HepG2 (cell line): ENCODE measurements around the gene ENO2. TPM values are rescaled to one million over a fixed set of nuclear protein-coding genes. Genes with fewer than 3 reads are reported as not detected.

Experiments
- ASH2L ChIP-seq: fragments of 300-600, 200-600 bp; sonication (generic); IDR thresholded peaks from 2 replicates; pipeline ENCODE4 v1.7.0; 2017; ENCODE audit warnings: low read depth, mild to moderate bottlenecking, moderate library complexity, mixed read lengths, low read length; ENCODE audit not compliant: insufficient read length
- ETV5 ChIP-seq: IDR thresholded peaks from 2 replicates; pipeline ENCODE4 v1.6.1; 2018; ENCODE audit warnings: missing biosample characterization, missing genetic modification reagents, inconsistent platforms, borderline replicate concordance
- HMGA1 ChIP-seq: sonication (generic); formaldehyde crosslinking; conservative IDR thresholded peaks from 2 replicates; pipeline ENCODE4 v1.4.0; 2020; ENCODE audit warnings: missing genetic modification reagents
- JDP2 ChIP-seq: sonication (generic); formaldehyde crosslinking; IDR thresholded peaks from 2 replicates; pipeline ENCODE4 v1.8.1; 2022; ENCODE audit warnings: missing genetic modification reagents, borderline replicate concordance
- NCOA2 ChIP-seq: sonication (generic); formaldehyde crosslinking; IDR thresholded peaks from 2 replicates; pipeline ENCODE4 v1.8.0; 2022; ENCODE audit warnings: inconsistent platforms
- RARA ChIP-seq: IDR thresholded peaks from 2 replicates; pipeline ENCODE4 v1.6.1; 2016; ENCODE audit warnings: missing genetic modification reagents, missing compliant biosample characterization
- RELA ChIP-seq: sonication (generic); formaldehyde crosslinking; IDR thresholded peaks from 2 replicates; pipeline ENCODE4 v1.4.0; 2020; ENCODE audit warnings: missing genetic modification reagents
- RXRB ChIP-seq: IDR thresholded peaks from 2 replicates; pipeline ENCODE4 v1.6.1; 2016; ENCODE audit warnings: borderline replicate concordance, missing genetic modification reagents, missing compliant biosample characterization
- TAF15 ChIP-seq: fragments of 200-400 bp; formaldehyde crosslinking; IDR thresholded peaks from one replicate; pipeline ENCODE4 v1.6.1; 2018; ENCODE audit warnings: mild to moderate bottlenecking, low read depth, low read length; ENCODE audit not compliant: poor library complexity, severe bottlenecking
- TGIF2 ChIP-seq: IDR thresholded peaks from 2 replicates; pipeline ENCODE4 v1.6.1; 2016; ENCODE audit warnings: control low read depth, missing compliant biosample characterization
- XBP1 ChIP-seq: sonication (generic); formaldehyde crosslinking; IDR thresholded peaks from 2 replicates; pipeline ENCODE4 v1.5.0; 2020; ENCODE audit warnings: missing genetic modification reagents
- ZBTB42 ChIP-seq: sonication (generic); formaldehyde crosslinking; IDR thresholded peaks from 2 replicates; pipeline ENCODE4 v1.5.0; 2020; ENCODE audit warnings: mild to moderate bottlenecking, missing genetic modification reagents
- ZBTB7B ChIP-seq: sonication (generic); formaldehyde crosslinking; IDR thresholded peaks from 2 replicates; pipeline ENCODE4 v1.4.0; 2020; ENCODE audit warnings: missing genetic modification reagents
- ZNF547 ChIP-seq: sonication (generic); formaldehyde crosslinking; IDR thresholded peaks from 2 replicates; pipeline ENCODE4 v1.5.1; 2020; ENCODE audit warnings: mild to moderate bottlenecking, missing genetic modification reagents
- ZNF839 ChIP-seq: sonication (generic); formaldehyde crosslinking; IDR thresholded peaks from 2 replicates; pipeline ENCODE4 v1.4.0; 2020; ENCODE audit warnings: missing genetic modification reagents, mild to moderate bottlenecking, borderline replicate concordance
- ZSCAN22 ChIP-seq: sonication (generic); formaldehyde crosslinking; IDR thresholded peaks from 2 replicates; pipeline ENCODE4 v1.4.0; 2020; ENCODE audit warnings: mild to moderate bottlenecking, missing genetic modification reagents
- polyA plus RNA-seq, 8 experiments: library from polyadenylated mRNA; depleted of rRNA in 3 of 8; stranded (reverse) in 7 of 8; unstranded in 1 of 8; fragments of >200 nt; fragmentation: Illumina TruSeq in 4 of 8; extraction: Trizol in 4 of 8; gene quantifications; 2 replicates each; pipeline versions ENCODE4 v1.2.1 to v1.2.3, GENCODE V29; 2011 to 2016; ENCODE audit warnings: low read depth in 4 of 8, missing spikeins in 1 of 8, mixed read lengths in 1 of 8; ENCODE audit not compliant: insufficient read depth in 1 of 8
- total RNA-seq, 5 experiments: library from RNA; depleted of rRNA; stranded (reverse); fragments of >200 nt; fragmentation: Illumina TruSeq; extraction: Trizol; gene quantifications; 2 replicates each; pipeline ENCODE4 v1.2.3, GENCODE V29; 2016; ENCODE audit warnings: low read depth in 1 of 5
- TF ChIP-seq, protein P1 (sequence below): sonication (generic); formaldehyde crosslinking; IDR thresholded peaks from 2 replicates; pipeline ENCODE4 v1.5.1; 2020; ENCODE audit warnings: mild to moderate bottlenecking, missing genetic modification reagents
- TF ChIP-seq, protein P2 (sequence below), 2 experiments: sonication (generic) in 1 of 2; formaldehyde crosslinking in 1 of 2; IDR thresholded peaks; 2 replicates each; pipeline versions ENCODE4 v1.5.1 to v1.6.1; 2011 to 2020; ENCODE audit warnings: borderline replicate concordance in 1 of 2, low read depth in 1 of 2, low read length in 1 of 2, mild to moderate bottlenecking in 1 of 2, missing genetic modification reagents in 1 of 2, moderate library complexity in 1 of 2
- TF ChIP-seq, protein P3 (sequence below): IDR thresholded peaks from 2 replicates; pipeline ENCODE4 v1.6.1; 2016; ENCODE audit warnings: low read depth, borderline replicate concordance
- TF ChIP-seq, protein P4 (sequence below): sonication (generic); formaldehyde crosslinking; IDR thresholded peaks from 2 replicates; pipeline ENCODE4 v1.5.0; 2020; ENCODE audit warnings: missing genetic modification reagents
- TF ChIP-seq, protein P5 (sequence below): sonication (generic); formaldehyde crosslinking; IDR thresholded peaks from 2 replicates; pipeline ENCODE4 v1.4.0; 2020; ENCODE audit warnings: missing genetic modification reagents

The ENO2 gene
- total and polyA plus RNA-seq, 2 of the 13 experiments (the other 11 are each of a cell fraction or from before 2014, with no cell fraction given) = 19.3 to 136 TPM

DNA sequence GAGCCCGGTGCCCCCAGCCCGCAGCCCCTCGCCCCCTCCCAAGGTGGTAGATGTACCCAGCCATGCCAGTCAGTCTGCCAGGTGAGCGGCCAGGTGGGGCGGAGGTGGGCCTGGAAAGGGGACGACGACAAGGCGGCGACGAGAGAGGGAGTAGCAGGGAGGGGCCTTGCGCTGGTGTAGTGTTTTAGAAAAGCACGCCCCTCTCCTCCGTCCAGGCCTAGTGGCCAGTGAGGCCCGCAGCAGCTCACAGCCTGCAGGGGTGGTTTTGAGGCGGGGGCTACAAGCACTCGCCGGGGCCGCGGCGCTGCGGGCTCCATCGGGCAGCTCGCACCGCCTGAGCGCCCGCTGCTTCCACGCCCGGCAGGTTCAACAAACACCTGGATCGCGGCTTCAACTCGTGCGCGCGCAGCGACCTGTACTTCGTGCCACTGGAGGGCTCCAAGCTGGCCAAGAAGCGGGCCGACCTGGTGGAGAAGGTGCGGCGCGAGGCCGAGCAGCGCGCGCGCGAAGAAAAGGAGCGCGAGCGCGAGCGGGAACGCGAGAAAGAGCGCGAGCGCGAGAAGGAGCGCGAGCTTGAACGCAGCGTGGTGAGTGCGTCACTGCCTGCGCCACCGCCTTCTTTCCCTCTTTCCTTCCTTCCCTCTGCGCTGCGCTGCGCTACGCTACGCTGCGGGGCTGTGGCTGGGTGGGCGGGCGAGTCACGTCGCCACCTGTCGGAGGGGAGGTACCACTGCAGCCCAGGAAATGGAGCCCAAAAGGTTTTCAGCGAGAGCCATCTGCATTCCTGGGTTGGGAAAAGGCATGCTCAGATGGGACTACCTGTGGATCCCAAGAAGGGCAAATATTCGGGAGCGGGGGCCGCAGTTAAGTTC, 23.3 kb downstream of the ENO2 start (continued):
- TF ChIP-seq, protein P1, sequence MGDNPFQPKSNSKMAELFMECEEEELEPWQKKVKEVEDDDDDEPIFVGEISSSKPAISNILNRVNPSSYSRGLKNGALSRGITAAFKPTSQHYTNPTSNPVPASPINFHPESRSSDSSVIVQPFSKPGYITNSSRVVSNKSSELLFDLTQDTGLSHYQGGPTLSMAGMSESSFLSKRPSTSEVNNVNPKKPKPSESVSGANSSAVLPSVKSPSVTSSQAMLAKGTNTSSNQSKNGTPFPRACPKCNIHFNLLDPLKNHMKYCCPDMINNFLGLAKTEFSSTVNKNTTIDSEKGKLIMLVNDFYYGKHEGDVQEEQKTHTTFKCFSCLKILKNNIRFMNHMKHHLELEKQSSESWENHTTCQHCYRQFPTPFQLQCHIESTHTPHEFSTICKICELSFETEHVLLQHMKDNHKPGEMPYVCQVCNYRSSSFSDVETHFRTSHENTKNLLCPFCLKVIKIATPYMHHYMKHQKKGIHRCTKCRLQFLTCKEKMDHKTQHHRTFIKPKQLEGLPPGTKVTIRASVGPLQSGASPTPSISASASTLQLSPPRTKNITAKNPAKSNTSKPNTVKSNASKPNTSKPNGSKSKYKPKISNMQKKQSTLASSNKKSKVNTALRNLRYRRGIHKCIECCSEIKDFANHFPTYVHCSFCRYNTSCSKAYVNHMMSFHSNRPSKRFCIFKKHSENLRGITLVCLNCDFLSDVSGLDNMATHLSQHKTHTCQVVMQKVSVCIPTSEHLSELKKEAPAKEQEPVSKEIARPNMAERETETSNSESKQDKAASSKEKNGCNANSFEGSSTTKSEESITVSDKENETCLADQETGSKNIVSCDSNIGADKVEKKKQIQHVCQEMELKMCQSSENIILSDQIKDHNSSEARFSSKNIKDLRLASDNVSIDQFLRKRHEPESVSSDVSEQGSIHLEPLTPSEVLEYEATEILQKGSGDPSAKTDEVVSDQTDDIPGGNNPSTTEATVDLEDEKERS (CRISPR knock-in tag) = no peak
- TF ChIP-seq, protein P2, sequence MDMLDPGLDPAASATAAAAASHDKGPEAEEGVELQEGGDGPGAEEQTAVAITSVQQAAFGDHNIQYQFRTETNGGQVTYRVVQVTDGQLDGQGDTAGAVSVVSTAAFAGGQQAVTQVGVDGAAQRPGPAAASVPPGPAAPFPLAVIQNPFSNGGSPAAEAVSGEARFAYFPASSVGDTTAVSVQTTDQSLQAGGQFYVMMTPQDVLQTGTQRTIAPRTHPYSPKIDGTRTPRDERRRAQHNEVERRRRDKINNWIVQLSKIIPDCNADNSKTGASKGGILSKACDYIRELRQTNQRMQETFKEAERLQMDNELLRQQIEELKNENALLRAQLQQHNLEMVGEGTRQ (IDR thresholded peaks at IDR 0.05; ENCODE audit: low read depth, low read length) = no peak
- TF ChIP-seq, protein P2 (CRISPR knock-in tag; IDR thresholded peaks at IDR 0.05; ENCODE audit: borderline replicate concordance) = peak; percentile 50; the same call in 1 of the 2 replicates
- TF ChIP-seq, protein P3, sequence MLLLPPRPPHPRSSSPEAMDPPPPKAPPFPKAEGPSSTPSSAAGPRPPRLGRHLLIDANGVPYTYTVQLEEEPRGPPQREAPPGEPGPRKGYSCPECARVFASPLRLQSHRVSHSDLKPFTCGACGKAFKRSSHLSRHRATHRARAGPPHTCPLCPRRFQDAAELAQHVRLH (CRISPR knock-in tag) = peak; percentile 94
- TF ChIP-seq, protein P4, sequence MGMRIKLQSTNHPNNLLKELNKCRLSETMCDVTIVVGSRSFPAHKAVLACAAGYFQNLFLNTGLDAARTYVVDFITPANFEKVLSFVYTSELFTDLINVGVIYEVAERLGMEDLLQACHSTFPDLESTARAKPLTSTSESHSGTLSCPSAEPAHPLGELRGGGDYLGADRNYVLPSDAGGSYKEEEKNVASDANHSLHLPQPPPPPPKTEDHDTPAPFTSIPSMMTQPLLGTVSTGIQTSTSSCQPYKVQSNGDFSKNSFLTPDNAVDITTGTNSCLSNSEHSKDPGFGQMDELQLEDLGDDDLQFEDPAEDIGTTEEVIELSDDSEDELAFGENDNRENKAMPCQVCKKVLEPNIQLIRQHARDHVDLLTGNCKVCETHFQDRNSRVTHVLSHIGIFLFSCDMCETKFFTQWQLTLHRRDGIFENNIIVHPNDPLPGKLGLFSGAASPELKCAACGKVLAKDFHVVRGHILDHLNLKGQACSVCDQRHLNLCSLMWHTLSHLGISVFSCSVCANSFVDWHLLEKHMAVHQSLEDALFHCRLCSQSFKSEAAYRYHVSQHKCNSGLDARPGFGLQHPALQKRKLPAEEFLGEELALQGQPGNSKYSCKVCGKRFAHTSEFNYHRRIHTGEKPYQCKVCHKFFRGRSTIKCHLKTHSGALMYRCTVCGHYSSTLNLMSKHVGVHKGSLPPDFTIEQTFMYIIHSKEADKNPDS (CRISPR knock-in tag) = no peak
- TF ChIP-seq ZSCAN22 (CRISPR knock-in tag) (no peak), XBP1 (CRISPR knock-in tag) (no peak), TAF15 (peak; percentile 95), ZNF547 (CRISPR knock-in tag) (peak; percentile 88), TGIF2 (peak; percentile 58), ZBTB7B (CRISPR knock-in tag) (peak; percentile 82; the same call in 1 of the 2 replicates), RELA (CRISPR knock-in tag) (no peak), ZBTB42 (CRISPR knock-in tag) (peak; percentile 26; the same call in 1 of the 2 replicates), HMGA1 (no peak), RARA (CRISPR knock-in tag) (no peak; the same call in 1 of the 2 replicates), RXRB (CRISPR knock-in tag) (peak; percentile 69; the same call in 1 of the 2 replicates), JDP2 (CRISPR knock-in tag) (no peak), NCOA2 (CRISPR knock-in tag) (no peak), ETV5 (CRISPR knock-in tag) (peak; percentile 80), ASH2L (peak; percentile 73), ZNF839 (CRISPR knock-in tag) (peak; percentile 87; the same call in 1 of the 2 replicates)
- TF ChIP-seq, protein P5, sequence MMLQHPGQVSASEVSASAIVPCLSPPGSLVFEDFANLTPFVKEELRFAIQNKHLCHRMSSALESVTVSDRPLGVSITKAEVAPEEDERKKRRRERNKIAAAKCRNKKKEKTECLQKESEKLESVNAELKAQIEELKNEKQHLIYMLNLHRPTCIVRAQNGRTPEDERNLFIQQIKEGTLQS (CRISPR knock-in tag) = no peak; the same call in none of the 2 replicates
